Measurements from ENCODE around the gene ZRANB2. TPM values are rescaled to one million over a fixed set of nuclear protein-coding genes. Genes with fewer than 3 reads are reported as not detected.

The ZRANB2 gene
- total RNA-seq, 1 experiment from 2014 or later, result 103 TPM

- peak overlapping the region in 2 of 3 experiments; percentile 70 to 83; a peak in 4 of 7 replicates for H3K27ac Mint-ChIP-seq
- H2BK15ac ChIP-seq (ENCODE audit: low read depth, low read length), result no peak overlapping the region
- peaks cover 41% of the 10 kb centered on the region for H3K27me3 Mint-ChIP-seq (ENCODE audit: low read depth)
- H2AFZ ChIP-seq (ENCODE audit: low read length), result no peak overlapping the region
- WGBS (ENCODE audit: extremely low coverage, insufficient read length, low lambda C conversion rate), result no CpG with 5 or more reads among the region's 7 CpGs
- no peak overlapping the region for H3K27ac ChIP-seq (ENCODE audit: insufficient read length, low read depth, low read length)
- H3K79me2 ChIP-seq (ENCODE audit: insufficient read depth, low read length), result peaks cover 16% of the 10 kb centered on the region
- H3K9ac ChIP-seq (ENCODE audit: extremely low read depth, insufficient read length, low read length), result no peak overlapping the region
- no peak overlapping the region for H2BK12ac ChIP-seq (ENCODE audit: insufficient read length, low read depth, low read length)
- peaks cover 11 to 13% of the 10 kb centered on the region in 2 experiments for H3K4me1 Mint-ChIP-seq
- H3K36me3 Mint-ChIP-seq (ENCODE audit: insufficient read depth in 1 of 3, low read depth in 3 of 3), result peaks cover 10 to 22% (median 18%) of the 10 kb centered on the region in 3 experiments; a peak in 5 of 7 replicates
- H2BK120ac ChIP-seq (ENCODE audit: low read depth, low read length, poor library complexity, severe bottlenecking), result no peak overlapping the region
- no peak for DNase-seq
- H4K8ac ChIP-seq (replicated peaks; ENCODE audit: insufficient read length, low read depth, low read length), result no peak overlapping the region
- TF ChIP-seq, protein P1, sequence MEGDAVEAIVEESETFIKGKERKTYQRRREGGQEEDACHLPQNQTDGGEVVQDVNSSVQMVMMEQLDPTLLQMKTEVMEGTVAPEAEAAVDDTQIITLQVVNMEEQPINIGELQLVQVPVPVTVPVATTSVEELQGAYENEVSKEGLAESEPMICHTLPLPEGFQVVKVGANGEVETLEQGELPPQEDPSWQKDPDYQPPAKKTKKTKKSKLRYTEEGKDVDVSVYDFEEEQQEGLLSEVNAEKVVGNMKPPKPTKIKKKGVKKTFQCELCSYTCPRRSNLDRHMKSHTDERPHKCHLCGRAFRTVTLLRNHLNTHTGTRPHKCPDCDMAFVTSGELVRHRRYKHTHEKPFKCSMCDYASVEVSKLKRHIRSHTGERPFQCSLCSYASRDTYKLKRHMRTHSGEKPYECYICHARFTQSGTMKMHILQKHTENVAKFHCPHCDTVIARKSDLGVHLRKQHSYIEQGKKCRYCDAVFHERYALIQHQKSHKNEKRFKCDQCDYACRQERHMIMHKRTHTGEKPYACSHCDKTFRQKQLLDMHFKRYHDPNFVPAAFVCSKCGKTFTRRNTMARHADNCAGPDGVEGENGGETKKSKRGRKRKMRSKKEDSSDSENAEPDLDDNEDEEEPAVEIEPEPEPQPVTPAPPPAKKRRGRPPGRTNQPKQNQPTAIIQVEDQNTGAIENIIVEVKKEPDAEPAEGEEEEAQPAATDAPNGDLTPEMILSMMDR (conservative IDR thresholded peaks at IDR 0.05), result no peak
- H3K56ac ChIP-seq (ENCODE audit: insufficient read length, low read depth, low read length), result no peak overlapping the region
- no peaks in the 10 kb centered on the region for H3K23me2 ChIP-seq (ENCODE audit: insufficient read length, low read depth, low read length, poor library complexity, severe bottlenecking)
- no peaks in the 10 kb centered on the region for H3K27me3 ChIP-seq (ENCODE audit: insufficient read depth, low read length)
- no peaks in the 10 kb centered on the region for H3K4me1 ChIP-seq (ENCODE audit: insufficient read depth, low read length)
- no peak overlapping the region for H2BK5ac ChIP-seq (ENCODE audit: insufficient read length, low read length)
- no peak overlapping the region for H3K4ac ChIP-seq (ENCODE audit: low read depth, low read length)
- no peak overlapping the region for H3K23ac ChIP-seq (ENCODE audit: insufficient read length, low read depth, low read length)
- H3K9me3 Mint-ChIP-seq, result no peaks in the 10 kb centered on the region; a peak in 2 of 5 replicates
- no peaks in the 10 kb centered on the region for H4K20me1 ChIP-seq (ENCODE audit: control insufficient read depth, insufficient read depth, insufficient read length)
- H3K4me3 Mint-ChIP-seq, result peak overlapping the region; percentile 72 to 98
- H2AK5ac ChIP-seq (ENCODE audit: insufficient read length, low read length), result no peak overlapping the region
- no peak overlapping the region for H3K14ac ChIP-seq (ENCODE audit: insufficient read depth, low read length)
- no peak overlapping the region for H3K18ac ChIP-seq (ENCODE audit: insufficient read length, low read depth, low read length)
- H4K91ac ChIP-seq (ENCODE audit: insufficient read length, low read depth, low read length), result no peak overlapping the region
- no peaks in the 10 kb centered on the region for H3K9me3 ChIP-seq (ENCODE audit: control insufficient read depth, low read depth, low read length)
- no peak overlapping the region for H4K5ac ChIP-seq (ENCODE audit: insufficient read length, low read depth, low read length)
- H3K79me1 ChIP-seq (ENCODE audit: insufficient read depth, low read depth, low read length, poor library complexity, severe bottlenecking), result no peaks in the 10 kb centered on the region
- no peak overlapping the region for H3K4me2 ChIP-seq (ENCODE audit: insufficient read depth, insufficient read length, low read length)
- no peak overlapping the region for H2BK20ac ChIP-seq (ENCODE audit: low read depth, low read length, poor library complexity, severe bottlenecking)
- H3T11ph ChIP-seq (ENCODE audit: low read length), result no peak overlapping the region
Observed at GRCh38 chr1:71081697-71082080, 854 bp upstream of the ZRANB2 start.
